ENCODE measurements around the gene DIAPH2.
"Not testable (repeated sequence)": the region's sequence is repeated elsewhere in the genome, so short reads cannot be mapped to it uniquely, and the experiment has no call there.

The DIAPH2 gene

DNA sequence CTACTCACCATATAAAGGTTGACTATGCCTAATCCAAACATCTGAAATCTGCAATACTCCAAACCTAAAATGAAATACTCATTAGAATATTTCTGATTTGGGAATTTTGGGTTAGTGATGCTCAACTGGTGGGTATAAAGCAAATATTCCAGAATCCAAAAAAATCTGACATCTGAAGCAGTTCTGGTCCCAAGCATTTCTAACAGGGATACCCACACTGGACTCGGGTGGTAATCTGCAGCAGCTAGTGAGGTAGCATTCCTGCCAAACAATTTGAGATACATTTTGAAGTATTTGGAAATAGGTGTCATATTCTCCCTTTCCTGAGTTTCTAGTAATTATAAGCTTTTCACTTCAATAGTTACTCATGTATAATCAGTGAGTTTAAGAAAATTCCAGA is 149.5 kb downstream of the DIAPH2 start:
- DNase-seq, result no peak

DNA sequence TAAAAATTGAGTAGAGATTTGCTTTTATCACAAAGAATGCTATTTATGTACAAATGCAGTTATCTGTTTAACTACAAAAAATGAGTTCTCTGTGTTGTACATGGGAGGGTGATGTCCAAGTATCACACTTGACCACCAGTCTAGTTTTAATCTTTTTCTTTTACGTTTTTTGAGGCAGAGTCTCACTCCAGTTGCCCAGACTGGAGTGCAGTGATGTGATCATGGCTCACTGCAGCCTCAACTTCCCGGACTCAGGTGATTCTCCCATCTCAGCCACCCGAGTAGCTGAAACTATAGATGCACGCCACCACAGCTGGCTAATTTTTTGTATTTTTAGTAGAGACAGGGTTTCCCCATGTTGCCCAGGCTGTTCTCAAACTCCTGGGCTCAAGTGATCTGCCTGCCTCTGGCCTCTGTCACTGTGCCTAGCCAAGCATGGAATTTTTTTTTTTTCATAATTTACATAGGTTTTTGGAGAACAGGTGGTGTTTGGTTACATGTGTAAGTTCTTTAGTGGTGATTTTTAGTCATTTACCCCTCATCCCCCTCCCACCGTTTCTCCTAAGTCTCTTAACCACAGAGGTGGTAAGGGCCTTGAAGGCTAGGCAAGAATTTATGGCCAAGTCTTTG is 151.1 kb downstream of the DIAPH2 start:
- no peak for DNase-seq

DNA sequence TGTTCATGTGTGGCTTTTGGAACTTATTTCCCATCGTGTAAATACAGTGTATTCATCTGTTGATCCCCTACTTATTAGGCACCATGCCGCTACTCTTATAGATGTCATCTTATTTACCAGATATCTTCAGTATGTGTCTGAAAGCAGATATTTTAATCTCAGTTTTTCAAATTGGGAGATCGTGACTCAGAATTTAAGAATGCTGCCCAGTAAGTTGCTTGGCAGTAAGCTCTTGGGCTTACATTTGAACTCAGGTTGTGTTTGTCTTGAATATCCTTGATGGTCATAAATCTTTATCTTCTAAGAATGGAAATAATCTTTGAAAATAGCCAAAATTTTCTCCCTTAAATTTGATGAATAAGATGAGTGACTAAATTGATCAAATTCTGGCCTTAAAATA is 153.2 kb downstream of the DIAPH2 start:
- DNase-seq, result no peak

DNA sequence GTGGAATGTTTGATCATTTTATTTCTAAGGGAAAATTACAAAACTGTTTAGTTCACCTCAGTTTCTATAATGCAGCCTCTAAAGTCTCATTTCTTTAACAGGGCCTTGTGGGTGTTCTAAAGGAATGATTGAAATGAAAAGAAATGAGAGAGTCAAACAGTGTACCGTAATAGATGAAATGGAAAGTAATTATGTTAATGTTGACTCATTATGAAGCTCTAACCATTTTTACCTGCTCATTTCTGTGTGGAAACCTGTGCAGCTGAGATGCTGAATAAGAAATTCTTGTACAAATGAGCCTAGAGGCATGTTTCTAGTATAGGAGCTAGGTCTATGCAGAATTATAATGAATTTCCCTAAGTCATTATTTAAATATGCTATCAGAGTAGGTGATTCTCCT is 153.9 kb downstream of the DIAPH2 start:
- DNase-seq, result no peak

DNA sequence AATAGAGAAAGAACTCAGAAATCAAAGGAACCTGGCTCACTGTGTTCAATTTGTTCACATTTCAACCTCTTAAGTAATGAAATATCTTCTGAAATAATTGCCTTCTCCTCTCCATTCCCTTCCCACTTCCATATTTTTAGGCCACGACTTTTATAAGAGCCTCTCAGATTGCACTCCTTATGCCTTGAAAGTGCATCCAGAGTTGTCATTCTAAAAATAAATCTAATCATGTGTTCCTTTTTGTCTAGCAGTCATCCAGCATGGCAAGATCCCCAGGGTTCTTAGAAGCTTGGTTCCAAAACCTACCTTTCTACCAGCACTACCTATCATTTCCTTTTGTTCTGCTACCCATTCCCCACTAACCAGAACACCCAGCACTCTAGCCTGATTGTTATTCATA is 156.7 kb downstream of the DIAPH2 start:
- no peak for DNase-seq

DNA sequence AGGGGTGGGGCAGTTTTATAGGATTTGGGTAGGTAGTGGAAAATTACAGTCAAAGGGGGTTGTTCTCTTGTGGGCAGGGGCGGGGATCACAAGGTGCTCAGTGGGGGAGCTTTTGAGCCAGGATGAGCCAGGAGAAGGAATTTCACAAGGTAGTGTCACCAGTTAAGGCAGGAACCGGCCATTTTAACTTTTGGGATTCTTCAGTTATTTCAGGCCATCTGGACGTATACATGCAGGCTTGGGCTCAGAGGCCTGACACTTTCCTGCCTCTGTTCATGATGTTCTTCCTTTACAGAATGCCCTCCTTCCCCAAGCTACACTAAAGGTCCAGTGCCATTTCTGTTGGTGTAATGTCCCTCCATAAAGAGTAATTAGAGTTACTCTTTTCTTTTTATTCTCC is 157.2 kb downstream of the DIAPH2 start:
- DNase-seq, result not testable (repeated sequence)

DNA sequence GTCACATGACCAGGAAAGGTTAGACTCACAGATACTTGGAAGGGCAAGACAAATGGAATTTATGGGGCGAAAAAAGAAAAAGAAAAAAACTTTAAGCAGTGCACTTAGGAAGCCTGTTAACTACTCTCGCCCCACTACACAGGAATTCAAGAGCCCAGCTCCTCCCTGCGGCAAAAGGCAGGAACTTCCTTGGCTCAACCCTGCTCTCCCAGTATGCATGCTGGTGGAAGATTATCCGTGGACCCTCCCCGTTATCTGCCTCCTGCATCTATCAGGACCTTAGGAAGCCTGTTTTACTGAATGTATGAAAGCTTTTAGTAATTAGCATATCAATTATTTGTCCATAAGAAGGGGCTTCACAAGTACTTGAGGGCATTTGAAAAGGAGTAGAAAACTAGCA is 158.9 kb downstream of the DIAPH2 start:
- no peak for DNase-seq

DNA sequence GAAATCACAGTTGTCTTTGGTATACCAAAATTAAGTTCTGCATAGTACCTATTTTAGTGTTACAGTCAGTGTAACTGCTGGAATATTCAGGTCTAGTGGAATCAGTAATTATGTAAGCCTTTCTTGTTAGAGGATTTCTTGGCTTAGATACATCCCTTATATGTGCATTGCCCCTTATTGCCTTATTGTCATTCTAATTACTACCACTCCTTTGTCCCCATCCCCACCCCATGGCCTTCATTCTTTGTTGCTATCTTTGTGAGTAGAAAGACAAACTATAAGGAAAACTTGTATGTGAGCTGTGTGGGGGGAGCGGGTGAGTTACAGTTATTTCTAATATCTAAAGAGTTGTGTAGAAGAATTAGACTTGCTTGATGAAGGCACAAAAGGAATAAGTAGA is 162.2 kb downstream of the DIAPH2 start:
- DNase-seq, result no peak

DNA sequence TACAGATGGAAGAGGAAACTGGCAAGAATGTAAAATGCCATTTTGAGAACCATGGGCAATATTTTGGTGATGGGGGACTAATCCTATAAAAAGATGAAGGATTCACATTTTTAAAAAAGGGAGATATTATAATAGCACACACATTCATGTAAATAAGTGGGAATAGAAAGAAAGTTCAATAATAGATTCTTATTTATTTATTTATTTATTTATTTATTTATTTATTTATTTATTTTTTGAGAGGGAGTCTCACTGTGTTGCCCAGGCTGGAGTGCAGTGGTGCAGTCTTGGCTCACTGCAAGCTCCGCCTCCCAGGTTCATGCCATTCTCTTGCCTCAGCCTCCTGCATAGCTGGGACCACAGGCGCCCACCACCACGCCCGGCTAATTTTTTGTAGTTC is 174.8 kb downstream of the DIAPH2 start:
- DNase-seq, result not testable (repeated sequence)

DNA sequence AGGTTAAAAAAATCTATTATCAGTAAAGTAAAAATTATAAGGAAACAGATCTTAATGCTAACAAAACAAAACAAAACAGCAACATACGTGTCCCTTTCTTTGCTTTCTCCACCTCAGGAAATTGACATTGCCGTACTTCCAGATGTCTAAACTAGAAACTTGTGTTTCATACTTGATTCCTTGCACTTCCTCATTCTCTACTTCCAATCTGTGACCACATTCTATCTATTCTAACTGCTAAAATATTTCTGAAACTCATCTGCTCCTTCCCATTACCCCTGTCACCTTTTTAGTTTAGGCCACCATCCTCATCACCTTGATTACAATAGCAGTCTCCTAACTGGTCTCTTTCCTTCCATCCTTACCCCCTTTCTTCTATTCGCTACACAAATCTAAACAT is 176.6 kb downstream of the DIAPH2 start:
- no peak for DNase-seq

DNA sequence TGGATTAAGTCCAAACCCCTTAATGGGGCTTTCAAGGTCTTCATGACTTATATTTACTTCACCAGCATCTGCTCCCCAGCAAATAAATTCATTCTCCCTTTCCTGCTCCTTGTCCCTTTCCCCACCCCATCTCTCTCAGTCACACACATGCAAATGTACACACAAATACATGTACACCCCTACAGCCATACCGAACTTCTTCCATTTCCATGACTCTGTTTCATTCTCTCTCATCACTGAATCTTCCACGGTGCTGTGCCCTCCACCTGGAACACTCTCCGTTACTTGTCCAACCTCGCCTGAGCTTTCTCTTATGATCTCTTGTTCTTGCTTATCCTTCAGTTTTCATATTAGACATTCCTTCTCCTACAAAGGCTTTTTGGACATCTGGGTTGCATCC is 177.0 kb downstream of the DIAPH2 start:
- no peak for DNase-seq

DNA sequence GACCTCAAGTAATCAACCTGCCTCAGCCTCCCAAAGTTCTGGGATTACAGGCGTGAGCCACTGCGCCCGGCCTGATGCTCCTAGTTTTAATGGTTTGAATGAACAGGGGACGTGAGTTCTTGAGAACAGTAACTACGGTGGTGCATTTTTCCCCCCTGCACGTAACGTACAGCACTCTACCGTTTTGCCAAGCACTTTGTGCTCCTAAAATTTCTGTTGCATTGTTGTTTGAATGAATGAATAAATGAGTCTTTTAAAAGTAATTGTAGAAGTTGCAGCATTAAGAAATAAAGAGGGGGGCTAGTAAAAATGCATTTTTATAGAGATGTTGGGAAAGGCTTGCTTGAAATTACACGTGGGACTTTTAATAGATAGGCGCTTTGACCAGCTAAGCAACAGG is 199.0 kb downstream of the DIAPH2 start, which contains the start of gene RPA4:
TSS of gene RPA4 (plus strand) at position 301 of the 400 bp plus-strand sequence. CDS start 403 bp downstream, outside the sequence.
- no peak for DNase-seq

DNA sequence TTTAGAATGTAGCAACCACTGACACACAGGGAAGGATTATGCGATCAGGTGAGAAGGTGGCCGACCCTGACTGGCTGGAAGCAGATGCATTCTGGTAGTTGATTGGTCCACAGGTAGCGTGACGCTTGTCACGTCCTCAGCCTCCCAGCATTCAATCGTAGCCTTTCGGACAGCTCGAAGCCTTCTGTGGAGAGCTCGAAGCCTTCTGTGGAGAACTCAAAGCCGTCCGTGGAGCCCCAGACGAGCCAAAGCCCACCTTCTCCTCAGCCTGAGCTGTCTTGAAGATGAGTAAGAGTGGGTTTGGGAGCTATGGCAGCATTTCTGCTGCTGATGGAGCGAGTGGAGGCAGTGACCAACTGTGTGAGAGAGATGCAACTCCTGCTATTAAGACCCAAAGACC is 199.4 kb downstream of the DIAPH2 start:
- no peak for DNase-seq

DNA sequence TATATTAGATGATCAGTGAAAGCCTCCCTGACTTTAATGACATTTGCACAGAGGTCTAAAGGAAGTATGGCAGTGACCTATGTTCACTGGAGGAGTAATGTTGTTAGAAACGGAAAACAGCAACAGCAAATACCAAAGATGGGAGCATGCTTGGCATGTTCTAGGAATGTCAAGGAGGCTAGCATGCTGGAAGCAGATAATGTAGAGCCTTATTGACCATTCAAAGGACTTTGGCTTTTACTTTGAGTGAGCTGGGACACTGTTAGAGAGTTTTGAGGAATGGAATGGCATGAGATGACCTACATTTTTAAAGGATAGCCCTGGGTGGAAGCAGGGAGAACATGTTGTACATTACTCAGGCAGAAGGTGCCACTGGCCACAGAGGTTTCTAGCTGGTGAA is 205.1 kb downstream of the DIAPH2 start:
- no peak for DNase-seq

DNA sequence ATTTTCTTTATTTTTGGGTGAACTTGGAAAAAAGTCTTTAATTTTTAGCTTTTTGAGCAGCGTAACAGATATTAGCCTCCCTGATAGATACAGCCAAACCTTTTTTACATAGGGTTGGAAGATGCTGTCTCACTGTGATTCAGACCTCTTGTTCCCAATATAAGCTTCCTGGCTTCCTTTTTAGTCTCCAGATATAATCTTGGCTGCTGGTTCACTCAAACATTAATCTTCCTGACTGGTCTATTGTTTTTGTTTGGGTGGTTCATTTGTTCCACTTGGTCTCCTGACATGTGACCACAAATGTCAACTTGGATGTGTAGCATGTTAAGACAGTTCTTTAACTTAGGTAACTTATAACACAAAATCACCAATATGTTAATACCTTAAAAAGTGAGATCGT is 222.1 kb downstream of the DIAPH2 start:
- no peak for DNase-seq

DNA sequence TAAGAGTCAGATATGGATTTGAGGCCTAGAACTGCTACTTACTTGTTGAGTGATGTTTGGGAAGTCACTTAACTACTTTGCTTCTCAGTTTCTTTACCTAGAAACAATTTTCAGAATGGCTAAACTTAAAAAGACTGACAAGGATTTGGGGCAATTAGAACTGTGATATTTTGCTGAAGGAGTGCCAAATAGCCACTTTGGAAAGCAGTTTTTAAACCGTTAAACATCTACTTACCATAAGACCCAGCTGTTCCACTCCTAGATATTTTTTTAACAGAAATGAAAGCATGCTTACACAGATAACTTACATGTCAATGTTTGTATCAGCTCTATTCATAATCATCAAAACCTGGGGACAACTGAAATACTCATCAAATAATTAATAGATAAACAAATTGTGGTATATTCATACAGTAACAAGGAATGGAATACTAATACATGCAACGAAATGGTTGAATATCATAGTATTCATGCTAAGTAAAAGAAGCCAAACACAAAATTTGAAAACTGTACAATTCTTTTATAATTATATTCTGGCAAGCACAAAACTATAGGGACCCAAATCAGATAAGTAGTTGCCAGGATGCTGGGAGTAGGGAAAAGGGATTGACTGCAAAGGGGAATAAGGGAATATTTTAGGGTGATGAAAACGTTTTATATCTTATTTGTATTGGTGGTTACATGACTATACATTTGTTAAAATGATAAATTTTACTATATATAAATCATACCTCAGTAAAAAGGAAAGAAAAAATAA is 223.1 kb downstream of the DIAPH2 start:
- DNase-seq, result no peak

DNA sequence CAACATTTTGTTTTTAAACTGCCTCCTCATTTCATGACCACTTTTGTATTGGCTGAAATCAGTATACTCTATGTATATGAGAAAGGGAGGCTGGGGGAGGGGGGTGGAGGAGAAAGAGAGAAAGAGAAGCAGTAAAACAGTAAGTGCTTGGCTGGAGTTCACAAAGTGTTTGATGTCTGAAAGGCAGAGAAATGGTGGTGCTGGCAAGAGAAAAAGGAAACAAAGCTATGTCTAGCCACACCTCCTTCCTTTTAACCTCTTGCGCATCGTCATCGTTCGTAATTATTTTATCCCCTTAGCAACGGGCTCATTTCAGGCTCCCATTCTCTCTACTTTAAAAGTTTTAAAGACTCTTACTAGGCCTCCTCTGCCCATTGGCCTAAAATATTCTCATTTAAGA is 224.6 kb downstream of the DIAPH2 start:
- DNase-seq, result no peak

DNA sequence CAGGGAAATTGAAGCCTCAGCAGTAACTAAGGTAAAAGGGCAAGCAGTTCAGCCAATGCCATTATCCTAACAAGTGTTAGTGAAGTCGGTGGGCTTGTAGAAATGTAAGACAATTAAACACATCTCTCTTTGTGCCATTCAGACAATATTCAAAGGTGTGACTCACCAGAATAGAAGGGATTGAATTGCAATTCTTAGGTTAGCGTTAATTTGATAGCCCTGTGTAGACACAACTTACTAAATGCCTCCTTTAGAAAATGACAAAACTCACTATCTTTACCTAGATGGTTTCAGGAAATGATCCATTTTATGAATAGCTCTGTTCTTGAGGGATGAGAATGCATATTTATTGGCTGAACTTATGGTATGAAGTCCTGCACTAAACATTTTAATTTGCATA is 234.2 kb downstream of the DIAPH2 start:
- DNase-seq, result no peak

DNA sequence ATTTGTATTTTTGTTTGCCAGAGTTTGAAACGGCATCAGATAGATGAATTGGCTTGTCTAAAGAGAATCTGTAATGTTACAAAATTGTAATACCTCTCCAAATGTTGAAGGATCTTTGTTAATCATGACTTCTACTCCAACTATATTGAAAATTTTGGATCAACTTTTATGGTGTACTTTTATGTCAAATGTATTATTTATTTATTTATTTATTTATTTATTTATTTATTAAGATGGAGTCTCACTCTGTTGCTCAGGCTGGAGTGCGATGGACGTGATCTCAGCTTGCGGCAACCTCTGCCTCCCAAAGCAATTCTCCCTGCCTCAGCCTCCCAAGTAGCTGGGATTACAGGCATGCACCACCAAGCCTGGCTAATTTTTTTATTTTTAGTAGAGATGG is 235.0 kb downstream of the DIAPH2 start:
- DNase-seq, result no peak

DNA sequence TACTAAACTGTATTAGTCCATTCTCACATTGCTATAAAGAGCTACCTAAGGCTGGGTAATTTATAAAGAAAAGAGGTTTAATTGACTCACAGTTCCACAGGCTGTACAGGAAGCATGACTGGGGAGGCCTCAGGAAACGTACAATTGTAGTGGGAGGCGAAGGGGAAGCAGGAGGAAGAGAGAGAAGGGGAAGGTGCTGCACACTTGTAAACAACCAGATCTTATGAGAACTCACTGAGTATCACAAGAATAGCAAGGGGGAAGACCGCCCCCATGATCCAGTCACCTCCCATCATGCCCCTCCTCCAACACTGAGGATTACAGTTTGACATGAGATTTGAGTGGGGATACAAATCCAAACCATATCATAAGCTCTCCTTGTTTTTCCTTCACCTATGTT is 239.9 kb downstream of the DIAPH2 start:
- no peak for DNase-seq

DNA sequence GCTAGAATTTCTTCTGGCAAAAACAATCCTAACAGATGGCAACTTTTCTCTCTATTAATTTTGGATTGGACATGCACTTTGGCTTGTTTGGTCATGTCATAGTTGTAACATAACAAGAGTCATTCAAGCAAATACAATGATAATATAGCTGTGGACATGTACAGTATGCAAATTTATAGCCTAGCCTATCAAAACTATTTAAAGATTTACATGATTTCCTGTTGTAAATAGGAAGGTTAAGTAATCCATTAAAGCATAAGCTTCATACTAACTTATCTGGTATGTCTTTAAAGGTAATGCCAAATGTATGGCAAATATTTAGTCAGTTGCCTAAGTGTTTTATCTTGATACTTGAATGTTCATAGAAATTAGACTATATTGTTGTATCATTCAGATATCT is 244.4 kb downstream of the DIAPH2 start:
- DNase-seq, result peak; percentile 70

DNA sequence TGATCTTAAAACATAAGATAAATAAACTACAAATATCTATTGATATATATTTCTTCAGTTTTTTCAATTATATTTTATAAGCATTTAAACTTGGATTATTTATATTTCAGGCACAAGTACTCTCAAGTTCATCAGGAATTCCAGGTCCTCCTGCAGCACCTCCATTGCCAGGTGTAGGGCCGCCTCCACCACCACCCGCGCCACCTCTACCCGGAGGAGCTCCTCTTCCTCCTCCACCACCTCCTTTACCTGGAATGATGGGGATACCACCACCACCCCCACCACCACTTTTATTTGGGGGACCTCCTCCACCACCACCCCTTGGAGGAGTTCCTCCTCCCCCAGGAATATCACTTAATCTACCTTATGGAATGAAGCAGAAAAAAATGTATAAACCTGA is 273.1 kb downstream of the DIAPH2 start:
- DNase-seq, result no peak

DNA sequence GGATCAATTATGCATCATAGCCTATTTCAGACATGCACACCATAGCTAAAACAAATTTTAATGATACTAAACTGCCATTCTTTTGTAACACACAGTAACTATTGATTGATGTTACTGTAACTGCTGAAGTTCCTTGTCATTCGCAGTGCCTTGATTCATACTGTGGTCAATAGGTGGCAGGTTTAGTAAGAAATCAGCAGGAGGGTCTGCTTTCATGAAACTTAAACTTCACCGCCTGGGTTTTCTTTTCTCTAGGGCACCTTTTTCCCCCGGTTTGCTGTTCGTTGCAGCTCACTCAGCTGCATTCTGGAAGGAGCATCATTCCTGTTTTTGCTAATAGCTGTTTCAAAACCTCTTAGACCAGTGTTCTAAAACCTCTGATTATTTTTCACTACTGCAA is 287.2 kb downstream of the DIAPH2 start:
- no peak for DNase-seq

DNA sequence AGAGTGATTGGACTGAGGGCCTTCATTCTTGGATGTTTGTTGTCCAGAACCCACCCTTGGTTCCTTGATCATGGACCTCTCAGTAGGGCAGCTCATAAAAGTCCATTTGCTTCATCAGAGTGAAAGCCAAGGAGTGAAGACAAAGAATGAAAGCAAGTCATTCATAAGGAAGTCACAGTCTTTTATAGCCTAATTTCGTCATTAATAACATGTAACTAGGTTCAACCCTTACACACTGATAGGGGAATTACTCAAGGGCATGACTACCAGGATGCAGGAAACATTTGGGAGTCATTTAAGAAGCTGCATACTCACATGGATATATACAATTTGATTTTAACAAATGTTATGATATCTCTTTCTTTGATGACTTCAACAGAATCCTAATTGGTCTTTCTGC is 294.3 kb downstream of the DIAPH2 start:
- no peak for DNase-seq

DNA sequence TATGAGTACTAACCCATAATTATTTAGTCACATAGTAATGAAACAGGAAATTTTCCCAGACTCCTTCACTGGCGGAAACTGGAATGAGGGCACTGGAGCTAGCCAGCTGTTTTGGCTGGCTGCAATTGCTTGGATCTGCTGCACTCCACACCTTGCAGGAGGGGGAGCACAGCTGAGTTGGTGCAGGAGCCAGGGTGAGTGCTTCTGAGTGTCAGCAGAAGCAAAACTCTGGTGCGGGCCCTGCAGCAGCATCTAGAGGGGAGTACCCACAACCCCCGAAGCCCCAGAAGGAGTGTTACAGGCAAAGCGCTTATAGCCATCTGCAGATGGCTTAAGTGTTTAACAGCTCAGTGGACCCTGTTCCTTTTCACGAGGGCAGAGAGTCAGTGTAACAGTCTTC is 295.1 kb downstream of the DIAPH2 start:
- no peak for DNase-seq

All from NCI-H1694 (cell line).